HepG2 (cell line): ENCODE results near the gene ANAPC5. TPM values are rescaled to one million over a fixed set of nuclear protein-coding genes. Genes with fewer than 3 reads are reported as not detected.

Experiments used
- CEBPG ChIP-seq: IDR thresholded peaks from 2 replicates; pipeline ENCODE4 v1.6.1; 2016
- MIXL1 ChIP-seq: IDR thresholded peaks from 2 replicates; pipeline ENCODE4 v1.6.1; 2016
- PPARG ChIP-seq: conservative IDR thresholded peaks from 2 replicates; pipeline ENCODE4 v1.6.1; 2016; ENCODE audit warnings: missing biosample characterization, missing genetic modification reagents
- RNF2 ChIP-seq: fragments of 450-650 bp; conservative IDR thresholded peaks from 2 replicates; pipeline ENCODE4 v1.6.1; 2016; ENCODE audit warnings: low read depth
- SAP130 ChIP-seq: IDR thresholded peaks from 2 replicates; pipeline ENCODE4 v1.6.1; 2016; ENCODE audit warnings: low read depth
- TBX2 ChIP-seq: sonication (generic); formaldehyde crosslinking; IDR thresholded peaks from 2 replicates; pipeline ENCODE4 v1.5.0; 2020; ENCODE audit warnings: missing genetic modification reagents, mild to moderate bottlenecking, borderline replicate concordance
- U2AF1 ChIP-seq: fragments of 200-400 bp; formaldehyde crosslinking; optimal IDR thresholded peaks from 2 replicates; pipeline ENCODE3; 2017; ENCODE audit warnings: mild to moderate bottlenecking, low read depth, low read length
- U2AF2 ChIP-seq: fragments of 200-400 bp; formaldehyde crosslinking; IDR thresholded peaks from 2 replicates; pipeline ENCODE4 v1.6.1; 2017; ENCODE audit warnings: low read depth, mild to moderate bottlenecking, low read length
- ZFX ChIP-seq: sonication (generic); formaldehyde crosslinking; IDR thresholded peaks from 2 replicates; pipeline ENCODE4 v1.4.0; 2020; ENCODE audit warnings: mild to moderate bottlenecking, low read depth, missing genetic modification reagents, moderate library complexity
- ZNF124 ChIP-seq: sonication (generic); formaldehyde crosslinking; IDR thresholded peaks from 2 replicates; pipeline ENCODE4 v1.4.0; 2020; ENCODE audit warnings: missing genetic modification reagents
- ZNF24 ChIP-seq: fragments of 450-650 bp; IDR thresholded peaks from 2 replicates; pipeline ENCODE4 v1.6.1; 2017; ENCODE audit warnings: antibody characterized with exemption, mild to moderate bottlenecking
- ZNF431 ChIP-seq: sonication (generic); formaldehyde crosslinking; IDR thresholded peaks from 2 replicates; pipeline ENCODE4 v1.9.0; 2022; ENCODE audit warnings: missing genetic modification reagents, low read depth, mild to moderate bottlenecking, borderline replicate concordance
- polyA plus RNA-seq, 8 experiments: library from polyadenylated mRNA; depleted of rRNA in 3 of 8; stranded (reverse) in 7 of 8; unstranded in 1 of 8; fragments of >200 nt; fragmentation: Illumina TruSeq in 4 of 8; extraction: Trizol in 4 of 8; gene quantifications; 2 replicates each; pipeline versions ENCODE4 v1.2.1 to v1.2.3, GENCODE V29; 2011 to 2016; ENCODE audit warnings: low read depth in 4 of 8, missing spikeins in 1 of 8, mixed read lengths in 1 of 8; ENCODE audit not compliant: insufficient read depth in 1 of 8
- total RNA-seq, 5 experiments: library from RNA; depleted of rRNA; stranded (reverse); fragments of >200 nt; fragmentation: Illumina TruSeq; extraction: Trizol; gene quantifications; 2 replicates each; pipeline ENCODE4 v1.2.3, GENCODE V29; 2016; ENCODE audit warnings: low read depth in 1 of 5
- TF ChIP-seq, protein P1 (sequence below): sonication (generic); formaldehyde crosslinking; IDR thresholded peaks from 2 replicates; pipeline ENCODE4 v1.8.1; 2023; ENCODE audit warnings: mild to moderate bottlenecking, missing genetic modification reagents
- TF ChIP-seq, protein P2 (sequence below): IDR thresholded peaks from 2 replicates; pipeline ENCODE4 v1.6.1; 2016; ENCODE audit warnings: low read depth, control low read depth
- TF ChIP-seq, protein P3 (sequence below): sonication (generic); formaldehyde crosslinking; IDR thresholded peaks from 2 replicates; pipeline ENCODE4 v1.9.0; 2021; ENCODE audit warnings: missing genetic modification reagents, borderline replicate concordance
- TF ChIP-seq, protein P4 (sequence below): sonication (generic); formaldehyde crosslinking; conservative IDR thresholded peaks from 2 replicates; pipeline ENCODE4 v1.8.0; 2022; ENCODE audit warnings: mild to moderate bottlenecking, moderate library complexity, missing genetic modification reagents
- TF ChIP-seq, protein P5 (sequence below): sonication (generic); formaldehyde crosslinking; IDR thresholded peaks from 2 replicates; pipeline ENCODE4 v1.4.0; 2020; ENCODE audit warnings: missing genetic modification reagents

The ANAPC5 gene
- total and polyA plus RNA-seq, 2 of the 13 experiments (the other 11 are each of a cell fraction or from before 2014, with no cell fraction given) = 146 to 161 TPM

DNA sequence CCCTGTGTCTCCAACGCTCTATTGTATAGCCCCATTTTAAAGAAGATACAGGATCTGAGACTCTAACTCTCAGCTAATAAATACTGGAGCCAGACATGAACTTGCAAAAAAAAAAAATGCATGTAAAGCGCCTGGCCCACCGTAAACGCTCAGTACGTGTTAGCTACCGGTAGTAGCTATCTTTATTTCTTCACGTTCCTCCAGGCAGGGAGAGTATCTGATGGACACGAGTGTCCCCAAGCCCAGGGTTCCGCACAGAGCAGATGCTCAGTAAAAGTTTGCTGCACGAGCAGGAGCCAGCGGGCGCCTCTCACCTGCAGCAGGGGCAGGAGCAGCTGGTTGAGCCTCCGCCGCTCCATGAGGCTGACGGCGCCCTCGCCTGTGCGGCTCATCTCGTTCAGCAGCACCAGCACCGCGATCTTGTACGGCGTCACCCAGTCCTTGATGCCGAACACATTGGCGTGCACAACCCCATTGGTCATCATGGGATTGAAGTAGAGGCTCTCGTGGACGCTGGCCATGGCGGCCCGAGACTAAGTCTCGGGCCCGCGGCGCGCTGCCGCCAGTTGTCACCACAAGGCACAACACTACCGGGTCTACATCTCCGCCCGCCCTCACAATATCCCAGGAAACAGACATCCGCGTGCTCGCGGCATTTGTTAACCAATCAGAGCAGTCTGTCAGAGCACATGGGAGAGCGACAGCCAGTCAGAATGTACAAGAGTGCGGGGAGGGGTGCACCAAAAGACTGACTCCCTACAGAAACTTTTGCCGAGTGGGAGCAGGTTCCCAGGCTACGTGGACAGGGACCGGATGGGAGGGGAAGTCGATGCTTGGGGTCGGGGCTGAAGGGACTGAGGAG is at the start of gene ANAPC5 (continued):
- TF ChIP-seq, protein P1, sequence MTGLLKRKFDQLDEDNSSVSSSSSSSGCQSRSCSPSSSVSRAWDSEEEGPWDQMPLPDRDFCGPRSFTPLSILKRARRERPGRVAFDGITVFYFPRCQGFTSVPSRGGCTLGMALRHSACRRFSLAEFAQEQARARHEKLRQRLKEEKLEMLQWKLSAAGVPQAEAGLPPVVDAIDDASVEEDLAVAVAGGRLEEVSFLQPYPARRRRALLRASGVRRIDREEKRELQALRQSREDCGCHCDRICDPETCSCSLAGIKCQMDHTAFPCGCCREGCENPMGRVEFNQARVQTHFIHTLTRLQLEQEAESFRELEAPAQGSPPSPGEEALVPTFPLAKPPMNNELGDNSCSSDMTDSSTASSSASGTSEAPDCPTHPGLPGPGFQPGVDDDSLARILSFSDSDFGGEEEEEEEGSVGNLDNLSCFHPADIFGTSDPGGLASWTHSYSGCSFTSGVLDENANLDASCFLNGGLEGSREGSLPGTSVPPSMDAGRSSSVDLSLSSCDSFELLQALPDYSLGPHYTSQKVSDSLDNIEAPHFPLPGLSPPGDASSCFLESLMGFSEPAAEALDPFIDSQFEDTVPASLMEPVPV (CRISPR knock-in tag) = no peak
- TF ChIP-seq CEBPG (CRISPR knock-in tag) (peak; percentile 51), ZFX (CRISPR knock-in tag) (peak; percentile 85), U2AF2 (no peak), ZNF24 (peak; percentile 64; the same call in 1 of the 2 replicates), RNF2 (0 out of 2 replicates have a peak, but pooled peaks have one; percentile 35), U2AF1 (peak; percentile 85), MIXL1 (CRISPR knock-in tag) (peak; percentile 55; the same call in 1 of the 2 replicates), TBX2 (CRISPR knock-in tag) (peak; percentile 43; the same call in 1 of the 2 replicates), SAP130 (CRISPR knock-in tag) (peak; percentile 94), PPARG (CRISPR knock-in tag) (peak; percentile 21; the same call in 1 of the 2 replicates), ZNF124 (CRISPR knock-in tag) (peak; percentile 90), ZNF431 (CRISPR knock-in tag) (0 out of 2 replicates have a peak, but pooled peaks have one; percentile 79)
- TF ChIP-seq, protein P2, sequence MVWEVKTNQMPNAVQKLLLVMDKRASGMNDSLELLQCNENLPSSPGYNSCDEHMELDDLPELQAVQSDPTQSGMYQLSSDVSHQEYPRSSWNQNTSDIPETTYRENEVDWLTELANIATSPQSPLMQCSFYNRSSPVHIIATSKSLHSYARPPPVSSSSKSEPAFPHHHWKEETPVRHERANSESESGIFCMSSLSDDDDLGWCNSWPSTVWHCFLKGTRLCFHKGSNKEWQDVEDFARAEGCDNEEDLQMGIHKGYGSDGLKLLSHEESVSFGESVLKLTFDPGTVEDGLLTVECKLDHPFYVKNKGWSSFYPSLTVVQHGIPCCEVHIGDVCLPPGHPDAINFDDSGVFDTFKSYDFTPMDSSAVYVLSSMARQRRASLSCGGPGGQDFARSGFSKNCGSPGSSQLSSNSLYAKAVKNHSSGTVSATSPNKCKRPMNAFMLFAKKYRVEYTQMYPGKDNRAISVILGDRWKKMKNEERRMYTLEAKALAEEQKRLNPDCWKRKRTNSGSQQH (CRISPR knock-in tag) = peak; percentile 81; the same call in 1 of the 2 replicates
- TF ChIP-seq, protein P3, sequence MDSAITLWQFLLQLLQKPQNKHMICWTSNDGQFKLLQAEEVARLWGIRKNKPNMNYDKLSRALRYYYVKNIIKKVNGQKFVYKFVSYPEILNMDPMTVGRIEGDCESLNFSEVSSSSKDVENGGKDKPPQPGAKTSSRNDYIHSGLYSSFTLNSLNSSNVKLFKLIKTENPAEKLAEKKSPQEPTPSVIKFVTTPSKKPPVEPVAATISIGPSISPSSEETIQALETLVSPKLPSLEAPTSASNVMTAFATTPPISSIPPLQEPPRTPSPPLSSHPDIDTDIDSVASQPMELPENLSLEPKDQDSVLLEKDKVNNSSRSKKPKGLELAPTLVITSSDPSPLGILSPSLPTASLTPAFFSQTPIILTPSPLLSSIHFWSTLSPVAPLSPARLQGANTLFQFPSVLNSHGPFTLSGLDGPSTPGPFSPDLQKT (CRISPR knock-in tag) = no peak
- TF ChIP-seq, protein P4, sequence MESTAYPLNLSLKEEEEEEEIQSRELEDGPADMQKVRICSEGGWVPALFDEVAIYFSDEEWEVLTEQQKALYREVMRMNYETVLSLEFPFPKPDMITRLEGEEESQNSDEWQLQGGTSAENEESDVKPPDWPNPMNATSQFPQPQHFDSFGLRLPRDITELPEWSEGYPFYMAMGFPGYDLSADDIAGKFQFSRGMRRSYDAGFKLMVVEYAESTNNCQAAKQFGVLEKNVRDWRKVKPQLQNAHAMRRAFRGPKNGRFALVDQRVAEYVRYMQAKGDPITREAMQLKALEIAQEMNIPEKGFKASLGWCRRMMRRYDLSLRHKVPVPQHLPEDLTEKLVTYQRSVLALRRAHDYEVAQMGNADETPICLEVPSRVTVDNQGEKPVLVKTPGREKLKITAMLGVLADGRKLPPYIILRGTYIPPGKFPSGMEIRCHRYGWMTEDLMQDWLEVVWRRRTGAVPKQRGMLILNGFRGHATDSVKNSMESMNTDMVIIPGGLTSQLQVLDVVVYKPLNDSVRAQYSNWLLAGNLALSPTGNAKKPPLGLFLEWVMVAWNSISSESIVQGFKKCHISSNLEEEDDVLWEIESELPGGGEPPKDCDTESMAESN (CRISPR knock-in tag) = no peak; the same call in 1 of the 2 replicates
- TF ChIP-seq, protein P5, sequence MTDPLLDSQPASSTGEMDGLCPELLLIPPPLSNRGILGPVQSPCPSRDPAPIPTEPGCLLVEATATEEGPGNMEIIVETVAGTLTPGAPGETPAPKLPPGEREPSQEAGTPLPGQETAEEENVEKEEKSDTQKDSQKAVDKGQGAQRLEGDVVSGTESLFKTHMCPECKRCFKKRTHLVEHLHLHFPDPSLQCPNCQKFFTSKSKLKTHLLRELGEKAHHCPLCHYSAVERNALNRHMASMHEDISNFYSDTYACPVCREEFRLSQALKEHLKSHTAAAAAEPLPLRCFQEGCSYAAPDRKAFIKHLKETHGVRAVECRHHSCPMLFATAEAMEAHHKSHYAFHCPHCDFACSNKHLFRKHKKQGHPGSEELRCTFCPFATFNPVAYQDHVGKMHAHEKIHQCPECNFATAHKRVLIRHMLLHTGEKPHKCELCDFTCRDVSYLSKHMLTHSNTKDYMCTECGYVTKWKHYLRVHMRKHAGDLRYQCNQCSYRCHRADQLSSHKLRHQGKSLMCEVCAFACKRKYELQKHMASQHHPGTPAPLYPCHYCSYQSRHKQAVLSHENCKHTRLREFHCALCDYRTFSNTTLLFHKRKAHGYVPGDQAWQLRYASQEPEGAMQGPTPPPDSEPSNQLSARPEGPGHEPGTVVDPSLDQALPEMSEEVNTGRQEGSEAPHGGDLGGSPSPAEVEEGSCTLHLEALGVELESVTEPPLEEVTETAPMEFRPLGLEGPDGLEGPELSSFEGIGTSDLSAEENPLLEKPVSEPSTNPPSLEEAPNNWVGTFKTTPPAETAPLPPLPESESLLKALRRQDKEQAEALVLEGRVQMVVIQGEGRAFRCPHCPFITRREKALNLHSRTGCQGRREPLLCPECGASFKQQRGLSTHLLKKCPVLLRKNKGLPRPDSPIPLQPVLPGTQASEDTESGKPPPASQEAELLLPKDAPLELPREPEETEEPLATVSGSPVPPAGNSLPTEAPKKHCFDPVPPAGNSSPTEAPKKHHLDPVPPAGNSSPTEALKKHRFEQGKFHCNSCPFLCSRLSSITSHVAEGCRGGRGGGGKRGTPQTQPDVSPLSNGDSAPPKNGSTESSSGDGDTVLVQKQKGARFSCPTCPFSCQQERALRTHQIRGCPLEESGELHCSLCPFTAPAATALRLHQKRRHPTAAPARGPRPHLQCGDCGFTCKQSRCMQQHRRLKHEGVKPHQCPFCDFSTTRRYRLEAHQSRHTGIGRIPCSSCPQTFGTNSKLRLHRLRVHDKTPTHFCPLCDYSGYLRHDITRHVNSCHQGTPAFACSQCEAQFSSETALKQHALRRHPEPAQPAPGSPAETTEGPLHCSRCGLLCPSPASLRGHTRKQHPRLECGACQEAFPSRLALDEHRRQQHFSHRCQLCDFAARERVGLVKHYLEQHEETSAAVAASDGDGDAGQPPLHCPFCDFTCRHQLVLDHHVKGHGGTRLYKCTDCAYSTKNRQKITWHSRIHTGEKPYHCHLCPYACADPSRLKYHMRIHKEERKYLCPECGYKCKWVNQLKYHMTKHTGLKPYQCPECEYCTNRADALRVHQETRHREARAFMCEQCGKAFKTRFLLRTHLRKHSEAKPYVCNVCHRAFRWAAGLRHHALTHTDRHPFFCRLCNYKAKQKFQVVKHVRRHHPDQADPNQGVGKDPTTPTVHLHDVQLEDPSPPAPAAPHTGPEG (CRISPR knock-in tag) = peak; percentile 68; the same call in 1 of the 2 replicates
